HEK293 (cell line): ENCODE results near the gene NARF.

Source experiments
- FEZF1 ChIP-seq: fragments of 450-650 bp; formaldehyde crosslinking; IDR thresholded peaks from 2 replicates; pipeline ENCODE4 v1.5.1; 2016; ENCODE audit warnings: missing biosample characterization, missing genetic modification characterization
- MZF1 ChIP-seq: fragments of 450-650 bp; formaldehyde crosslinking; IDR thresholded peaks from 2 replicates; pipeline ENCODE4 v1.5.1; 2017; ENCODE audit warnings: missing biosample characterization, missing genetic modification characterization, borderline replicate concordance
- ZNF133 ChIP-seq: fragments of 450-650 bp; formaldehyde crosslinking; IDR thresholded peaks from 2 replicates; pipeline ENCODE4 v1.5.1; 2016; ENCODE audit warnings: missing biosample characterization, missing genetic modification characterization
- ZNF37A ChIP-seq: fragments of 450-650 bp; IDR thresholded peaks from 2 replicates; pipeline ENCODE4 v1.5.1; 2018; ENCODE audit warnings: missing biosample characterization, missing genetic modification characterization
- TF ChIP-seq, protein P1 (sequence below): fragments of 450-650 bp; formaldehyde crosslinking; conservative IDR thresholded peaks from 2 replicates; pipeline ENCODE4 v1.5.1; 2016; ENCODE audit warnings: low read depth, missing biosample characterization, missing genetic modification characterization

DNA sequence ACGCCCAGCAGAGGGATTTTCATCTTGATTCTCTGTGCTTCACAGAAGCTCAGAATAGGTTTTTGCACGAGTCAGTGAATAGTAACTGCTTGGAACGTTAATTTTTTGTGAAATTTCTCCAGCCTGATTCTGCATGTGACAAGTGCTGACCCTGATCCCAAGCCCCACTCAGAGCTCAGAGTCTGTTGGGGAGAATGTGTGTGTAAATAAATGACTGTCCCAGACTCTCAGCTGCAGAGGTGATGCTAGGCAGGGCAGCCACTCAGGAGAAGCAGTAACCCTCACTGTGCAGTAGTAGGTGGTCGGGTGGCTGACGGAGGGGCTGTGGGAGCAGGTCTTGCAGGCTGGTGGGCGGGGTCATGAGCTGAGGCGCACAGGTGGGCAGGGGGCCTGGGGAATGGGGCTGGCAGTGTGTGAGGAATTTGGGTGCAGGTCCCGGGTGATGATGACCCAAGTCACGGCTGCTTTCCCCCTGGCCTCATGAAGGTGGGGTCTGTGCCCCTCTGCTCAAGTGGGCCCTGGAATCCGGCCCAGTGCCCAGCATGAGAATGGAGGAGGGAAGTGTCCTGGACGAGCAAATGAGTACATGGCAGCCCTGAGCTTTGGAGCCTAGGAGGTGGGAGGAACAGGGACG is 44.7 kb downstream of the NARF start:
- TF ChIP-seq MZF1 (tag by site-specific recombination) (no peak), ZNF133 (tag by site-specific recombination) (no peak), ZNF37A (no peak), FEZF1 (tag by site-specific recombination) (no peak)
- TF ChIP-seq, protein P1, sequence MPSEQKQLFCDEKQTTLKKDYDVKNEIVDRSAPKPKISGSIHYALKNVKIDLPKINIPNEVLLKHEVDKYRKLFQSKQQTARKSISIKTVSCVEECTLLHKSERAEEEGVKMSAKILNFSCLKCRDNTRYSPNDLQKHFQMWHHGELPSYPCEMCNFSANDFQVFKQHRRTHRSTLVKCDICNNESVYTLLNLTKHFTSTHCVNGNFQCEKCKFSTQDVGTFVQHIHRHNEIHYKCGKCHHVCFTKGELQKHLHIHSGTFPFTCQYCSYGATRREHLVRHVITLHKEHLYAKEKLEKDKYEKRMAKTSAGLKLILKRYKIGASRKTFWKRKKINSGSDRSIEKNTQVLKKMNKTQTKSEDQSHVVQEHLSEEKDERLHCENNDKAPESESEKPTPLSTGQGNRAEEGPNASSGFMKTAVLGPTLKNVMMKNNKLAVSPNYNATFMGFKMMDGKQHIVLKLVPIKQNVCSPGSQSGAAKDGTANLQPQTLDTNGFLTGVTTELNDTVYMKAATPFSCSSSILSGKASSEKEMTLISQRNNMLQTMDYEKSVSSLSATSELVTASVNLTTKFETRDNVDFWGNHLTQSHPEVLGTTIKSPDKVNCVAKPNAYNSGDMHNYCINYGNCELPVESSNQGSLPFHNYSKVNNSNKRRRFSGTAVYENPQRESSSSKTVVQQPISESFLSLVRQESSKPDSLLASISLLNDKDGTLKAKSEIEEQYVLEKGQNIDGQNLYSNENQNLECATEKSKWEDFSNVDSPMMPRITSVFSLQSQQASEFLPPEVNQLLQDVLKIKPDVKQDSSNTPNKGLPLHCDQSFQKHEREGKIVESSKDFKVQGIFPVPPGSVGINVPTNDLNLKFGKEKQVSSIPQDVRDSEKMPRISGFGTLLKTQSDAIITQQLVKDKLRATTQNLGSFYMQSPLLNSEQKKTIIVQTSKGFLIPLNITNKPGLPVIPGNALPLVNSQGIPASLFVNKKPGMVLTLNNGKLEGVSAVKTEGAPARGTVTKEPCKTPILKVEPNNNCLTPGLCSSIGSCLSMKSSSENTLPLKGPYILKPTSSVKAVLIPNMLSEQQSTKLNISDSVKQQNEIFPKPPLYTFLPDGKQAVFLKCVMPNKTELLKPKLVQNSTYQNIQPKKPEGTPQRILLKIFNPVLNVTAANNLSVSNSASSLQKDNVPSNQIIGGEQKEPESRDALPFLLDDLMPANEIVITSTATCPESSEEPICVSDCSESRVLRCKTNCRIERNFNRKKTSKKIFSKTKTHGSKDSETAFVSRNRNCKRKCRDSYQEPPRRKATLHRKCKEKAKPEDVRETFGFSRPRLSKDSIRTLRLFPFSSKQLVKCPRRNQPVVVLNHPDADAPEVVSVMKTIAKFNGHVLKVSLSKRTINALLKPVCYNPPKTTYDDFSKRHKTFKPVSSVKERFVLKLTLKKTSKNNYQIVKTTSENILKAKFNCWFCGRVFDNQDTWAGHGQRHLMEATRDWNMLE = no peak
